IMR-90 (cell line): ENCODE results near the gene RFX4.

ENCODE experiments used
- CEBPB ChIP-seq: IDR thresholded peaks from 2 replicates; pipeline ENCODE4 v1.6.1; 2012; ENCODE audit warnings: low read depth, low read length, improper control_type of control experiment
- CHD1 ChIP-seq: IDR thresholded peaks from 2 replicates; pipeline ENCODE4 v1.6.1; 2012; ENCODE audit warnings: low read depth, low read length, improper control_type of control experiment
- CTCF ChIP-seq: conservative IDR thresholded peaks from 2 replicates; pipeline ENCODE4 v1.5.1; 2012; ENCODE audit warnings: mild to moderate bottlenecking, low read depth, low read length, improper control_type of control experiment
- FOS ChIP-seq: fragments of 150-350 bp; IDR thresholded peaks from 2 replicates; pipeline ENCODE4 v1.6.1; 2016; ENCODE audit warnings: low read depth, low read length
- MAZ ChIP-seq: IDR thresholded peaks from 2 replicates; pipeline ENCODE4 v1.6.1; 2012; ENCODE audit warnings: low read depth, mild to moderate bottlenecking, low read length, improper control_type of control experiment, moderate library complexity, borderline replicate concordance
- NFE2L2 ChIP-seq: fragments of 150-350 bp; IDR thresholded peaks from 2 replicates; pipeline ENCODE4 v1.6.1; 2016; ENCODE audit warnings: low read depth, mild to moderate bottlenecking, low read length
- POLR2A ChIP-seq: IDR thresholded peaks from 2 replicates; pipeline ENCODE4 v1.6.1; 2012; ENCODE audit warnings: mild to moderate bottlenecking, low read depth, low read length
- SMC3 ChIP-seq: fragments of 150-350 bp; IDR thresholded peaks from 2 replicates; pipeline ENCODE4 v1.6.1; 2016; ENCODE audit warnings: low read depth, mild to moderate bottlenecking, antibody characterized with exemption, low read length, moderate library complexity
- USF2 ChIP-seq: fragments of 150-350 bp; IDR thresholded peaks from 2 replicates; pipeline ENCODE4 v1.6.1; 2017; ENCODE audit warnings: mild to moderate bottlenecking, antibody characterized with exemption, low read length, low read depth

- no peak for TF ChIP-seq POLR2A
- TF ChIP-seq CTCF, result no peak
- TF ChIP-seq USF2, result no peak
- no peak for TF ChIP-seq MAZ
- no peak for TF ChIP-seq NFE2L2
- TF ChIP-seq SMC3, result no peak
- no peak for TF ChIP-seq CEBPB
- no peak for TF ChIP-seq CHD1
- no peak for TF ChIP-seq FOS
These were observed 104.9 kb downstream of the RFX4 start for GRCh38 chr12:106687672-106688071.
